ENCODE results near the gene SLC6A13.

SLC6A13 gene

GRCh38 chr12:268483-268840 lies 5.8 kb upstream of the SLC6A13 start:
- Histone ChIP-seq H3K27me3 (ENCODE audit: insufficient read depth, low read length, poor library complexity) (no peaks in the 10 kb centered on the region), H4K20me1 (ENCODE audit: insufficient read depth, low read length) (no peaks in the 10 kb centered on the region; the same call in 1 of the 2 replicates), H3K9ac (ENCODE audit: low read depth, low read length) (no peak overlapping the region), H3K36me3 (ENCODE audit: insufficient read depth, low read length) (no peaks in the 10 kb centered on the region), H3K4me3 (ENCODE audit: low read depth in 1 of 2, low read length in 2 of 2) (no peak overlapping the region), H3K27ac (ENCODE audit: low read length) (no peak overlapping the region), H3K9me3 (ENCODE audit: insufficient read depth, low read length, severe bottlenecking) (no peaks in the 10 kb centered on the region), H3K4me2 (ENCODE audit: insufficient read depth, low read length) (no peak overlapping the region), H2AFZ (ENCODE audit: low read depth, low read length) (no peak overlapping the region), H3K4me1 (ENCODE audit: insufficient read depth, low read length) (no peaks in the 10 kb centered on the region), H3K79me2 (ENCODE audit: insufficient read depth, low read length) (no peaks in the 10 kb centered on the region)
- DNase-seq (no peak), ATAC-seq (ENCODE audit: insufficient read depth, low read depth) (no peak)
- TF ChIP-seq EZH2 (IDR thresholded peaks at IDR 0.05; ENCODE audit: borderline replicate concordance, low read depth, low read length, severe bottlenecking) (no peak), CTCF (IDR thresholded peaks at IDR 0.05; ENCODE audit: borderline replicate concordance, extremely low read depth, low read length, poor library complexity, severe bottlenecking) (no peak)

- H3K4me1 ChIP-seq (ENCODE audit: insufficient read depth, low read length), result no peaks in the 10 kb centered on the region
- H3K9ac ChIP-seq (ENCODE audit: low read depth, low read length), result no peak overlapping the region
- H2AFZ ChIP-seq (ENCODE audit: low read depth, low read length), result no peak overlapping the region
- H3K27me3 ChIP-seq (ENCODE audit: insufficient read depth, low read length, poor library complexity), result no peaks in the 10 kb centered on the region
- H3K79me2 ChIP-seq (ENCODE audit: insufficient read depth, low read length), result no peaks in the 10 kb centered on the region
- no peak for TF ChIP-seq CTCF (IDR thresholded peaks at IDR 0.05; ENCODE audit: borderline replicate concordance, extremely low read depth, low read length, poor library complexity, severe bottlenecking)
- no peak for TF ChIP-seq EZH2 (IDR thresholded peaks at IDR 0.05; ENCODE audit: borderline replicate concordance, low read depth, low read length, severe bottlenecking)
- no peak overlapping the region for H3K4me3 ChIP-seq (ENCODE audit: low read depth in 1 of 2, low read length in 2 of 2)
- no peak overlapping the region for H3K27ac ChIP-seq (ENCODE audit: low read length)
- no peaks in the 10 kb centered on the region for H4K20me1 ChIP-seq (ENCODE audit: insufficient read depth, low read length)
- no peaks in the 10 kb centered on the region for H3K36me3 ChIP-seq (ENCODE audit: insufficient read depth, low read length)
- DNase-seq (no peak), ATAC-seq (ENCODE audit: insufficient read depth, low read depth) (no peak)
- H3K9me3 ChIP-seq (ENCODE audit: insufficient read depth, low read length, severe bottlenecking), result no peaks in the 10 kb centered on the region
- no peak overlapping the region for H3K4me2 ChIP-seq (ENCODE audit: insufficient read depth, low read length)
Observed at GRCh38 chr12:267581-268482, 5.2 kb upstream of the SLC6A13 start.

- H2AFZ ChIP-seq (ENCODE audit: low read depth, low read length), result no peak overlapping the region
- TF ChIP-seq EZH2 (IDR thresholded peaks at IDR 0.05; ENCODE audit: borderline replicate concordance, low read depth, low read length, severe bottlenecking) (no peak), CTCF (IDR thresholded peaks at IDR 0.05; ENCODE audit: borderline replicate concordance, extremely low read depth, low read length, poor library complexity, severe bottlenecking) (no peak)
- no peaks in the 10 kb centered on the region for H4K20me1 ChIP-seq (ENCODE audit: insufficient read depth, low read length)
- H3K4me2 ChIP-seq (ENCODE audit: insufficient read depth, low read length), result no peak overlapping the region
- H3K79me2 ChIP-seq (ENCODE audit: insufficient read depth, low read length), result no peaks in the 10 kb centered on the region
- H3K27me3 ChIP-seq (ENCODE audit: insufficient read depth, low read length, poor library complexity), result no peaks in the 10 kb centered on the region
- DNase-seq, result no peak
- H3K9me3 ChIP-seq (ENCODE audit: insufficient read depth, low read length, severe bottlenecking), result no peaks in the 10 kb centered on the region
- no peak overlapping the region for H3K27ac ChIP-seq (ENCODE audit: low read length)
- no peaks in the 10 kb centered on the region for H3K4me1 ChIP-seq (ENCODE audit: insufficient read depth, low read length)
- H3K36me3 ChIP-seq (ENCODE audit: insufficient read depth, low read length), result no peaks in the 10 kb centered on the region
- no peak overlapping the region for H3K9ac ChIP-seq (ENCODE audit: low read depth, low read length)
- ATAC-seq (ENCODE audit: insufficient read depth, low read depth), result no peak
- H3K4me3 ChIP-seq (ENCODE audit: low read depth in 1 of 2, low read length in 2 of 2), result no peak overlapping the region
Observed at GRCh38 chr12:265096-265495, 2.5 kb upstream of the SLC6A13 start.
